IMR-90 (cell line): ENCODE results near the gene GPC5. TPM values are rescaled to one million over a fixed set of nuclear protein-coding genes. Genes with fewer than 3 reads are reported as not detected.
A peak's percentile ranks its signal among the peaks of the same experiment; 100 is the strongest.

ENCODE experiments used
- ATAC-seq: fragments of 200-7000 bp; cut with Tn5 transposase; 2 replicates; pipeline ENCODE4 v1.9.1; 2020; ENCODE audit warnings: low read depth, mild to moderate bottlenecking, moderate library complexity
- BruUV-seq: library from RNA; stranded (reverse); fragments of 400-500 nt; replicated peaks from 2 replicates; lab custom pipeline; 2021; lab: Mats Ljungman, UMichigan
- CTCF ChIA-PET: fragments of 300-600 bp; formaldehyde crosslinking; extraction: SDS; loops from one replicate; lab custom pipeline; 2021; ENCODE audit warnings: antibody characterized with exemption; lab: Yijun Ruan, JAX
- POLR2A ChIA-PET: fragments of 300-600 bp; sonication (Branson Sonifier 250); formaldehyde crosslinking; loops from one replicate; lab custom pipeline; 2022; ENCODE audit warnings: antibody characterized with exemption; ENCODE audit not compliant: unreplicated experiment; lab: Charles Lee
- DNase-seq: peaks from one replicate; pipeline ENCODE4 v3.0.0; 2013
- H2AFZ ChIP-seq: replicated peaks from 2 replicates; pipeline ENCODE3; 2013; ENCODE audit warnings: low read length, mild to moderate bottlenecking; ENCODE audit not compliant: poor library complexity
- H2AK5ac ChIP-seq: 2 replicates; pipeline ENCODE4 v1.6.1; 2013; ENCODE audit warnings: low read depth, low read length, inconsistent platforms
- H2AK9ac ChIP-seq: replicated peaks from 2 replicates; pipeline ENCODE3; 2013; ENCODE audit warnings: mild to moderate bottlenecking, low read depth, low read length, moderate library complexity; ENCODE audit not compliant: poor library complexity
- H2BK120ac ChIP-seq: 2 replicates; pipeline ENCODE4 v1.6.1; 2013; ENCODE audit warnings: low read depth, low read length, inconsistent platforms
- H2BK15ac ChIP-seq: 3 replicates; pipeline ENCODE4 v1.6.1; 2013; ENCODE audit warnings: low read depth, low read length, inconsistent platforms
- H2BK20ac ChIP-seq: 2 replicates; pipeline ENCODE4 v1.6.1; 2013; ENCODE audit warnings: low read depth, mild to moderate bottlenecking, inconsistent platforms, low read length, moderate library complexity
- H2BK5ac ChIP-seq: 2 replicates; pipeline ENCODE4 v1.6.1; 2013; ENCODE audit warnings: mild to moderate bottlenecking, low read depth, low read length, inconsistent platforms; ENCODE audit not compliant: poor library complexity, severe bottlenecking
- H3K14ac ChIP-seq: replicated peaks from 2 replicates; pipeline ENCODE4 v1.6.1; 2013; ENCODE audit warnings: low read depth, low read length, inconsistent platforms
- H3K18ac ChIP-seq: 2 replicates; pipeline ENCODE4 v1.6.1; 2013; ENCODE audit warnings: low read depth, low read length, control low read depth
- H3K23ac ChIP-seq: 2 replicates; pipeline ENCODE4 v1.6.1; 2013; ENCODE audit warnings: low read depth, low read length, inconsistent platforms
- H3K27ac ChIP-seq: 2 replicates; pipeline ENCODE4 v1.5.1; 2013; ENCODE audit warnings: mild to moderate bottlenecking, control low read depth, low read length; ENCODE audit not compliant: insufficient read depth
- H3K27me3 ChIP-seq: 2 replicates; pipeline ENCODE4 v1.6.1; 2013; ENCODE audit warnings: low read length; ENCODE audit not compliant: control insufficient read depth, insufficient read depth
- H3K36me3 ChIP-seq: 2 replicates; pipeline ENCODE4 v1.6.1; 2013; ENCODE audit warnings: low read length, mixed read lengths; ENCODE audit not compliant: control insufficient read depth, insufficient read depth
- H3K4ac ChIP-seq: 2 replicates; pipeline ENCODE4 v1.6.1; 2013; ENCODE audit warnings: low read depth, low read length, inconsistent platforms
- H3K4me1 ChIP-seq: 2 replicates; pipeline ENCODE4 v1.6.1; 2013; ENCODE audit warnings: low read length, mixed read lengths; ENCODE audit not compliant: control insufficient read depth, insufficient read depth
- H3K4me2 ChIP-seq: 2 replicates; pipeline ENCODE4 v1.6.1; 2013; ENCODE audit warnings: low read depth, mild to moderate bottlenecking, control low read depth, low read length, moderate library complexity
- H3K4me3 ChIP-seq: 2 replicates; pipeline ENCODE4 v1.5.1; 2013; ENCODE audit warnings: low read depth, mild to moderate bottlenecking, control low read depth, low read length, moderate library complexity; ENCODE audit not compliant: insufficient read depth
- H3K56ac ChIP-seq: 2 replicates; pipeline ENCODE4 v1.6.1; 2013; ENCODE audit warnings: low read length, inconsistent platforms; ENCODE audit not compliant: insufficient read depth; ENCODE audit errors: extremely low read depth
- H3K79me1 ChIP-seq, 2 experiments: 2 replicates each; pipeline ENCODE4 v1.6.1; 2013; ENCODE audit warnings: low read length in 2 of 2, inconsistent platforms in 1 of 2, low read depth in 1 of 2
- H3K9ac ChIP-seq: 2 replicates; pipeline ENCODE4 v1.6.1; 2013; ENCODE audit warnings: low read depth, low read length, control low read depth
- H3K9me1 ChIP-seq: 2 replicates; pipeline ENCODE4 v1.6.1; 2013; ENCODE audit warnings: low read length, inconsistent platforms; ENCODE audit not compliant: insufficient read depth
- H3K9me3 ChIP-seq: 2 replicates; pipeline ENCODE4 v1.6.1; 2013; ENCODE audit warnings: low read length; ENCODE audit not compliant: control insufficient read depth, insufficient read depth
- H4K20me1 ChIP-seq: 2 replicates; pipeline ENCODE4 v1.6.1; 2013; ENCODE audit warnings: low read length, inconsistent platforms; ENCODE audit not compliant: insufficient read depth
- H4K5ac ChIP-seq: 2 replicates; pipeline ENCODE4 v1.6.1; 2013; ENCODE audit warnings: mild to moderate bottlenecking, low read depth, low read length, control low read depth
- H4K8ac ChIP-seq, 2 experiments: 2 replicates each; pipeline ENCODE4 v1.6.1; 2013; ENCODE audit warnings: low read depth in 2 of 2, low read length in 2 of 2, control low read depth in 1 of 2, inconsistent platforms in 1 of 2
- H4K91ac ChIP-seq: 2 replicates; pipeline ENCODE4 v1.6.1; 2013; ENCODE audit warnings: low read depth, low read length, inconsistent platforms; ENCODE audit not compliant: insufficient read depth
- CEBPB ChIP-seq: IDR thresholded peaks from 2 replicates; pipeline ENCODE4 v1.6.1; 2012; ENCODE audit warnings: low read depth, low read length, improper control_type of control experiment
- NFE2L2 ChIP-seq: fragments of 150-350 bp; IDR thresholded peaks from 2 replicates; pipeline ENCODE4 v1.6.1; 2016; ENCODE audit warnings: low read depth, mild to moderate bottlenecking, low read length
- RFX5 ChIP-seq: IDR thresholded peaks from 2 replicates; pipeline ENCODE4 v1.8.0; 2012; ENCODE audit warnings: low read depth, mild to moderate bottlenecking, low read length, moderate library complexity
- WGBS, 2 experiments: methylation state at CpG; one replicate each; pipeline versions ENCODE4 v1.1.5 to v1.1.7; 2013; ENCODE audit warnings: missing lambda C conversion rate in 2 of 2; ENCODE audit not compliant: insufficient read length in 1 of 2; ENCODE audit errors: extremely low coverage in 2 of 2; 5-methylcytosine and 5-hydroxymethylcytosine counted together
- dilution Hi-C: fragments of 300-500 bp; cut with HindIII; formaldehyde crosslinking; loops from one replicate; pipeline ENCODE4 v1.14.3; 2018; ENCODE audit warnings: low sequenced_read_pairs; ENCODE audit not compliant: unreplicated experiment
- in situ Hi-C: fragments of 300-500 bp; cut with MboI; formaldehyde crosslinking; loops from 3 replicates; pipeline ENCODE4 v1.14.3; 2019; ENCODE audit warnings: low sequenced_read_pairs, inconsistent platforms, mixed read lengths
- intact Hi-C: fragments of 100-400 bp; cut with micrococcal nuclease; formaldehyde crosslinking; loops from 2 replicates; pipeline ENCODE4 v1.10.0; 2022
- polyA plus RNA-seq, 3 experiments: library from polyadenylated mRNA; depleted of rRNA; stranded (reverse); fragments of >200 nt; gene quantifications; 2 replicates each; pipeline ENCODE4 v1.2.3, GENCODE V29; 2012; ENCODE audit warnings: low replicate concordance in 1 of 3
- total RNA-seq: library from RNA; depleted of rRNA; stranded (reverse); fragments of >200 nt; gene quantifications from 2 replicates; pipeline ENCODE4 v1.2.3, GENCODE V29; 2012

The GPC5 gene
- total and polyA plus RNA-seq, 2 of the 4 experiments (the other 2 are of a cell fraction), result 0.94 to 1.8 TPM

DNA sequence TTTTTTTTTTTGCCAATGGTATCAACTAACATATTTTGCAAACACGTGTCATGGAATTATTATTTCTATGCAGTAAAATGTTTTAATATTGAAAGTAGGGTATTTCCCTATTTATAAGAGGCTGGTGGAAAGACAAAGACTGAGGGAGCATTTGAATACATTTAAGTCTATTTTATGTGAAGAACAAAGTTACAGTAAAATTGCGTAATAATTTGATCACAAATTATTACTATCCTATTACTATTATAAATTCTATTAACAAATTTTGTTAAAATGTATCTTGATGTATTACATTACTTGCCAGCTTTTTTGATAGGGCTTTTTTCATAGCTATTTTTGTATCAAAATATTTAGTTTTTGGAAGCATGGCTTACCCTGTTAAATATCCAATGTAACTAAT is 58.4 kb downstream of the GPC5 start:
- CTCF ChIA-PET, result no interaction called here
- WGBS, 2 experiments, result no CpG with 5 or more reads among the region's 2 CpGs

More for the DNA sequence above, 58.4 kb downstream of the GPC5 start:
- no peak overlapping the region for H3K18ac ChIP-seq
- H3K9me3 ChIP-seq, result no peaks in the 10 kb centered on the region
- no peak overlapping the region for H3K27ac ChIP-seq
- no peak overlapping the region for H4K8ac ChIP-seq
- H4K91ac ChIP-seq, result no peak overlapping the region
- no peaks in the 10 kb centered on the region for H3K79me1 ChIP-seq
- no peak overlapping the region for H2AK9ac ChIP-seq
- no peak overlapping the region for H4K5ac ChIP-seq
- in situ Hi-C loops, result no loop called here
- H3K14ac ChIP-seq, result no peak overlapping the region
- H3K36me3 ChIP-seq, result no peaks in the 10 kb centered on the region
- no peak for ATAC-seq
- H2AK5ac ChIP-seq, result no peak overlapping the region
- DNase-seq, result no peak
- no TSS peak for BruUV-seq
- H4K20me1 ChIP-seq, result no peaks in the 10 kb centered on the region
- no peak overlapping the region for H3K23ac ChIP-seq
- no peak overlapping the region for H3K9ac ChIP-seq
- H2BK20ac ChIP-seq, result no peak overlapping the region
- POLR2A ChIA-PET, result no interaction called here
- intact Hi-C loops, result no loop called here
- no peak overlapping the region for H2BK5ac ChIP-seq
- H2BK120ac ChIP-seq, result no peak overlapping the region
- H2AFZ ChIP-seq, result no peak overlapping the region
- no peaks in the 10 kb centered on the region for H3K4me1 ChIP-seq
- H3K4ac ChIP-seq, result no peak overlapping the region
- H3K56ac ChIP-seq, result no peak overlapping the region
- H3K9me1 ChIP-seq, result no peaks in the 10 kb centered on the region
- H3K27me3 ChIP-seq, result no peaks in the 10 kb centered on the region
- dilution Hi-C loops, result no loop called here
- no peak overlapping the region for H2BK15ac ChIP-seq
- no peak for TF ChIP-seq RFX5
- TF ChIP-seq CEBPB, result peak; percentile 75
- no peak for TF ChIP-seq NFE2L2
- no peak overlapping the region for H3K4me2 ChIP-seq
- H3K4me3 ChIP-seq, result no peak overlapping the region
